ENCODE results near the gene BICDL2.

Gene BICDL2

DNA sequence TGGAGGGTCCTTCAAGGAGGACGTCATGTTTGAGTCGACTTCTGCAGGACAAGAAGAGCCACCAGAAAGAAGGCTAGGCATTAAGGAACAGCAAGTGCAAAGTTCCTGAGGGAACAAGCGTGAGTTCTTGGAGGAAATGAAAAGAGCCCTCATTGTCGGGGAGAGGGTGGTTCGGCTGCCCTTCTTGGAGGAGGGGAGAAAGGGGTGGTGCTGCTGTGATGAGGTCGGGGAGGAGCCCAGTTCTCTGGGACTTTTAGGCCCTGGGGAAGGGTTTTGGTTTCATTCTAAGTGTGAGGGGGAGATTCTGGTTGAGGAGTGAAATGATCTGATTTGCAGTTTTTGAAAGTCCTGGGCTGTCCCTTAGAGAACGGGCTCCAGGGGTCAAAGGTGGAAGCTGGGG, 4.1 kb downstream of the BICDL2 start:
- TF ChIP-seq, protein P1, sequence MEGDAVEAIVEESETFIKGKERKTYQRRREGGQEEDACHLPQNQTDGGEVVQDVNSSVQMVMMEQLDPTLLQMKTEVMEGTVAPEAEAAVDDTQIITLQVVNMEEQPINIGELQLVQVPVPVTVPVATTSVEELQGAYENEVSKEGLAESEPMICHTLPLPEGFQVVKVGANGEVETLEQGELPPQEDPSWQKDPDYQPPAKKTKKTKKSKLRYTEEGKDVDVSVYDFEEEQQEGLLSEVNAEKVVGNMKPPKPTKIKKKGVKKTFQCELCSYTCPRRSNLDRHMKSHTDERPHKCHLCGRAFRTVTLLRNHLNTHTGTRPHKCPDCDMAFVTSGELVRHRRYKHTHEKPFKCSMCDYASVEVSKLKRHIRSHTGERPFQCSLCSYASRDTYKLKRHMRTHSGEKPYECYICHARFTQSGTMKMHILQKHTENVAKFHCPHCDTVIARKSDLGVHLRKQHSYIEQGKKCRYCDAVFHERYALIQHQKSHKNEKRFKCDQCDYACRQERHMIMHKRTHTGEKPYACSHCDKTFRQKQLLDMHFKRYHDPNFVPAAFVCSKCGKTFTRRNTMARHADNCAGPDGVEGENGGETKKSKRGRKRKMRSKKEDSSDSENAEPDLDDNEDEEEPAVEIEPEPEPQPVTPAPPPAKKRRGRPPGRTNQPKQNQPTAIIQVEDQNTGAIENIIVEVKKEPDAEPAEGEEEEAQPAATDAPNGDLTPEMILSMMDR (IDR thresholded peaks at IDR 0.05; ENCODE audit: unreplicated experiment in 3 of 3), result no peak
- Mint-ChIP-seq H3K36me3 (ENCODE audit: low read depth) (no peaks in the 10 kb centered on the region), H3K27me3 (ENCODE audit: low read depth) (peaks cover 65% of the 10 kb centered on the region)

DNA sequence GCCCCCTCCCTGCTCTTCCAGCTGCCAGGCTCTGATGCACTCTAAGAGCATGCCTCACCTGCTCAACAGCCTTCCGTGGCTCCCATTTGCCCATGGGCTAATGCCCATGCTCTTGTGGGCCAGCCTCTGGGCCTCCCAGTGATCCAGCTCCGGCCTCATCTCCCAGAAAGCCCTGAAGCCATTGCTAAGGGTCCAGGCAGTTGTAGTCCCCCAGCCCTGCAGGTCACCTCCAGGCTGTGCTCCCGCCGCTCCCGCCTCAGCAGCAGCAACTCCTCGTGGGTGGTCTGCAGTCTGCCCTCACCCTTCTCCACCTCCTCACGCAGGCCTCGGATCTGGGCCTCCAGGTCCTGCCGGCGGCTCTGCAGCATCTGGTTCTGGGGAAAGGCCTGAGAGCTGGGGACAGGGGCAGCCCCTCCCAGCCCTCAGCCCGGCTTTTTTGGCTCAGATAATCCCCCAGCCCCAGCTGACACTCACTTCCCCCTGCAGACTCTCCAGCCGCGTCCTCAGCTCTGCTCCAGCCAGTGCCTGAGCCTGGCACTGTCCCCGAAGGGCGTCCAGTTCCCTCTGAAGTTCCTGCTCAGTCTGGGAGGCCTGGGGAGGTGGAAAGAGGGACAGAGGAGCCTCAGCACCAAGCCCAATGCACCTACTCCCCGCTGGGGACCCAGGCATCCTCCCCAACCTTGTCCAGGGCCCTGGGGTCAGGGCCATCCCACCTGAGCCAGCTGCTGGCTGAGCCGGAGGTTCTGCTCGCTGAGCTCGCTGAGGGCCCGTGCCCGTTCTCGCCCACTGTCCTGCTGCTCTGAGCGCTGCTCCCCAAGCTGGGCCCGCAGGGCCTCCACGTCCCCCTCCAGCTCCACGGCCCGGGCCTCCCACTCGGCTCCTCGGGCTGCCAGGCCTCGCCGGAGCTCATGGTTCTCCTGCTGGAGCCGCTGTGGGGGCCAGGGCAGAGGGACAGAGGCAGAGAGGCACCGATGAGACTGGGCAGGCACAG, 6.2 kb downstream of the BICDL2 start:
- Mint-ChIP-seq H3K27me3 (ENCODE audit: low read depth) (peaks cover 56% of the 10 kb centered on the region), H3K36me3 (ENCODE audit: low read depth) (peaks cover 9% of the 10 kb centered on the region), H3K4me3 (no peak overlapping the region), H3K9me3 (no peaks in the 10 kb centered on the region), H3K27ac (no peak overlapping the region), H3K4me1 (peaks cover 4% of the 10 kb centered on the region)
- TF ChIP-seq, protein P1 (IDR thresholded peaks at IDR 0.05; ENCODE audit: unreplicated experiment in 3 of 3), result no peak

More for the DNA sequence above, 4.1 kb downstream of the BICDL2 start:
- no peaks in the 10 kb centered on the region for H3K9me3 Mint-ChIP-seq
- H3K4me1 Mint-ChIP-seq, result peaks cover 4% of the 10 kb centered on the region
- no peak overlapping the region for H3K4me3 Mint-ChIP-seq
- H3K27ac Mint-ChIP-seq, result no peak overlapping the region

DNA sequence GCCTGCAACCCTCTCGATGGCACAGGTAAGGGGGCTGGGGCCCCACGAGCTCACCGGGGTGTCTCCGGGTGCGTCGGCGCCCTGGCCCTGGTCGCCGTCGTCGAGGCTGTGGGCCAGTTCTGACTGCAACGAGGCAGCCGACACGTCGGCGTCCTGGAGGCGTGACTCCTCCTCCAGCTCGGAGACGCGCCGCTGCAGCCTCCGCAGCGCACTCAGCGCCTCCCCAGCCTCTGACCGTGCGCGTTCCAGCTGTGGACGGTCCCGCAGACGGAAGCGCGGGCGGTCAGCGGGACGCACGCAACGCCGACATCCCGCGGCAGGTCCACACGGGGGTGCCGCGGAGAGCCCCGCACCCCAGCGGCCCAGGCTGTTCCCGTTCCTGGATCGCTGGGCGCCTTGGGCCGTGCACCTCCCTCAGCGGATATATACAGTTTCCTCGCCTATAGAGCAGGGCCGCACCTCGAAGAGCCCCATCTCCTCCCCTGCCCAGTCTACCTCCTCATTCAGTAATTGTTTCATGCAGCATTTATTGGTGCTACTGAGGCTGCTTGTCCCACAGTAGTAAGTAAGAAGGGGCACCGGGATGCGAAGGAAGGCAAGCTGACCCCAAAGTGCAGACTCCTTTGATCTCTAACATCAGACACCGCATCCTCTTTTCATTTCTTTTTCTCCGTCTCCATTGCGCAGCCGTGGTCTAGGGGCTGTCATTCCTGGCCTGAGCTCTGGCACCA, 7.1 kb downstream of the BICDL2 start:
- Mint-ChIP-seq H3K36me3 (ENCODE audit: low read depth) (peaks cover 9% of the 10 kb centered on the region), H3K4me1 (peaks cover 4% of the 10 kb centered on the region), H3K4me3 (no peak overlapping the region), H3K9me3 (no peaks in the 10 kb centered on the region), H3K27me3 (ENCODE audit: low read depth) (peaks cover 47% of the 10 kb centered on the region), H3K27ac (no peak overlapping the region)
- TF ChIP-seq, protein P1 (IDR thresholded peaks at IDR 0.05; ENCODE audit: unreplicated experiment in 3 of 3), result no peak

DNA sequence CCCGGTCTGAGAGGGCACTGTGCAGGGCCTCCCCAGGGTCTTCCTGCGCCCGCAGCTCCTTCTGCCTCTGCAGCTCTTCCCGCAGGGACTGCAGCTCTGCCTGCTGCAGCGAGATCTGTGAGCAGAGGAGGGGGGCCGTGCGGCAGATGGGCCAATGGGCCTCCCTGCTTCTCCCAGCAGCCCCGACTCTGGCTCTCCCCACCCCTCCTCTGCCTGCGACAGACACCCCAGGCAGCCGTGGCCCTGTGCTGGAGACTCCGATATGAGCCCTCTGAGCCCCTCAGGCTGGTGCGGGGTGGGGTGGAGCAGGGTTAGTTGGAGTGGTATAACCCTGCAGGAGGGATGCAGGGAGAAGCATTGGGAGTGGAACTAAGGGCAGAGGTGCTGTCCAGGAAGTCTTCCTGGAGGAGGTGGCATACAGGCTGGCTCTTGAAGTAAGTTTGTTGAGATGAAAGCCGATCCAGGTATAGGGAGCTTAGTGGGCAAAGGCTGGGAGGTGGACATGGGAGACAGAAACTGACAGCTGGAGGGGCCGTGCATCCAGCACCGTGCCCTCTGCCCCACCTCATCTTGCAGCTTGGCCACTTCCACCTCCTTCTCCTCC, 7.9 kb downstream of the BICDL2 start:
- Mint-ChIP-seq H3K36me3 (ENCODE audit: low read depth) (peaks cover 12% of the 10 kb centered on the region), H3K27me3 (ENCODE audit: low read depth) (peaks cover 39% of the 10 kb centered on the region), H3K9me3 (no peaks in the 10 kb centered on the region), H3K4me1 (peaks cover 11% of the 10 kb centered on the region), H3K4me3 (no peak overlapping the region), H3K27ac (no peak overlapping the region)
- TF ChIP-seq, protein P1 (IDR thresholded peaks at IDR 0.05; ENCODE audit: unreplicated experiment in 3 of 3), result no peak

DNA sequence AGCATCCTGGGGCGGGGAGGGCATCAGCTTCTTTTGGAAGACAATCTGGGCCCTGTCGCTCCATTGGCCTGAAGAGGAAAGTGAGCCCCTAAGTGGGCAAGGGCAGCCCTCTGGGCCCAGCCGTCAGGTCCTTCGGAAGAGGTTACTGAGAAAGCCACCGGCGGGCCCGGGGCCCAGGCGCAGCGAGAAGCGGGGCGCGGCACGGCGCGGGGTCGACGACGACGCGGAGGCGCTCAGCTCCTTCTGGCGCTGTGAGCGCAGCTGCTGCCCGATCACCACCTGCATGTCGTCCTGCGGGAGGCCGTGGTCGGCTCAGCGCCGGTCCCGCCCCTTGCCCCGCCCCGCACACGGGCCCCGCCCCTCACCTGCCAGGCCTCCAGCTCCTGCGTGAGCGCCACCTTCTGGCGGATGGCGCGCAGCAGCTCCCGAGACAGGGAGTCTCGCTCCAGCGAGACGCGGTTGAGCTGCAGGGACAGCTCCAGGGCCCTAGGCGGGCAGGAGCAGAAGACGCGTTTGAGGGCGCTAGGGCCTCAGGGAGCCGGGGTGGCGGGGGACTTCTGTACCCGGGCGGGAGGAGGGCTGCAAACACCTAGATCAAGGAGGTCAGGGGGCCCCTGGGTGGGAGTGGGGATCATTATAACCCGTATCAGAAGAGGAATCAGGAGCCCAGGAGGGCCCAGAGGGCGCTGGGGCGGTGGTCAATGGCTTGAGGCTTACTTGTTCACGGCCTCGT, 8.6 kb downstream of the BICDL2 start:
- no peaks in the 10 kb centered on the region for H3K9me3 Mint-ChIP-seq
- TF ChIP-seq, protein P1 (IDR thresholded peaks at IDR 0.05; ENCODE audit: unreplicated experiment in 3 of 3), result peak; percentile 78 to 91 (median 80)
- peaks cover 12% of the 10 kb centered on the region for H3K36me3 Mint-ChIP-seq (ENCODE audit: low read depth)
- H3K27me3 Mint-ChIP-seq (ENCODE audit: low read depth), result peaks cover 32% of the 10 kb centered on the region
- H3K27ac Mint-ChIP-seq, result no peak overlapping the region
- no peak overlapping the region for H3K4me3 Mint-ChIP-seq
- H3K4me1 Mint-ChIP-seq, result peaks cover 13% of the 10 kb centered on the region
